WI38 (cell line): ENCODE measurements around the gene SLC34A3.

Source experiments
- H3K4me3 ChIP-seq: 2 replicates; pipeline ENCODE4 v1.5.1; 2011; ENCODE audit warnings: low read depth, mild to moderate bottlenecking, control low read depth, low read length
- TF ChIP-seq, protein P1 (sequence below): IDR thresholded peaks from 2 replicates; pipeline ENCODE4 v1.5.1; 2012; ENCODE audit warnings: low read depth, mild to moderate bottlenecking, control low read depth, low read length

SLC34A3 gene

DNA sequence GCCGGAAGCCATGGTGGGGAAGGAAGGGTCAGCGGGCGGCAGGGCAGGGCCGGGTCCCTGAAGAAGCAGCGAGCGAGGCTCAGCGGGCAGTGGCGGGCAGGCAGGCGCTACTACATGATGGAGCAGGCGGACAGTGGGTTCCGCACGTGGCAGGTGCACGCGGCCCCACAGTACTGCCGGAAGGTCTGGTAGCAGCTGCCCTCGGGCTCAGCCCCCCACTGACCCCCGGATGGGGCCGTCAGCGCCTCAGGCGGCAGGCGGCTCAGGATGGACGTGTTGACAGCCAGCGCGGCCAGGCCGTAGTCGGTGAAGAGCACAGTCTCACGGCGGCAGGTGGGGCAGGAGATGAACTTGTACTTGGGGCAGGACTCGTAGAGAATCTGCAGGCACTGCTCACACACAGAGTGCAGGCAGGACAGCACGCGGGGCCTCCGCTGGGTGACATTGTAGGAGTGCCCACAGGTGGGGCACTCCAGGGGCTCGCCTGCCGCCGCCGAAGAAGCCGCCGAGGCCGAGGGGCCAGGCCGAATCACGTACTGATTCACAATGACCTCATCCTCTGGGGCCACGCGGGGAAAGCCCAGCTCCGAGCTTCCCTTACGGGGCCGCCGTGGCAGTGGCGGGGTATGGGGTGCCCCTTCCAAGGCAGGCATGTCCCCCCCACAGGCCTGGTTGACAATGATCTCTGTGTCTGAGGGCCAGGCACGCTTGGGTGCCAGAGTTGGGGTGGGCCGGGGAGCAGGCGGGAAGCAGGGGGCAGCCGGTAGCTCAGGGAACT, 10.2 kb upstream of the SLC34A3 start:
- TF ChIP-seq, protein P1, sequence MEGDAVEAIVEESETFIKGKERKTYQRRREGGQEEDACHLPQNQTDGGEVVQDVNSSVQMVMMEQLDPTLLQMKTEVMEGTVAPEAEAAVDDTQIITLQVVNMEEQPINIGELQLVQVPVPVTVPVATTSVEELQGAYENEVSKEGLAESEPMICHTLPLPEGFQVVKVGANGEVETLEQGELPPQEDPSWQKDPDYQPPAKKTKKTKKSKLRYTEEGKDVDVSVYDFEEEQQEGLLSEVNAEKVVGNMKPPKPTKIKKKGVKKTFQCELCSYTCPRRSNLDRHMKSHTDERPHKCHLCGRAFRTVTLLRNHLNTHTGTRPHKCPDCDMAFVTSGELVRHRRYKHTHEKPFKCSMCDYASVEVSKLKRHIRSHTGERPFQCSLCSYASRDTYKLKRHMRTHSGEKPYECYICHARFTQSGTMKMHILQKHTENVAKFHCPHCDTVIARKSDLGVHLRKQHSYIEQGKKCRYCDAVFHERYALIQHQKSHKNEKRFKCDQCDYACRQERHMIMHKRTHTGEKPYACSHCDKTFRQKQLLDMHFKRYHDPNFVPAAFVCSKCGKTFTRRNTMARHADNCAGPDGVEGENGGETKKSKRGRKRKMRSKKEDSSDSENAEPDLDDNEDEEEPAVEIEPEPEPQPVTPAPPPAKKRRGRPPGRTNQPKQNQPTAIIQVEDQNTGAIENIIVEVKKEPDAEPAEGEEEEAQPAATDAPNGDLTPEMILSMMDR: no peak

DNA sequence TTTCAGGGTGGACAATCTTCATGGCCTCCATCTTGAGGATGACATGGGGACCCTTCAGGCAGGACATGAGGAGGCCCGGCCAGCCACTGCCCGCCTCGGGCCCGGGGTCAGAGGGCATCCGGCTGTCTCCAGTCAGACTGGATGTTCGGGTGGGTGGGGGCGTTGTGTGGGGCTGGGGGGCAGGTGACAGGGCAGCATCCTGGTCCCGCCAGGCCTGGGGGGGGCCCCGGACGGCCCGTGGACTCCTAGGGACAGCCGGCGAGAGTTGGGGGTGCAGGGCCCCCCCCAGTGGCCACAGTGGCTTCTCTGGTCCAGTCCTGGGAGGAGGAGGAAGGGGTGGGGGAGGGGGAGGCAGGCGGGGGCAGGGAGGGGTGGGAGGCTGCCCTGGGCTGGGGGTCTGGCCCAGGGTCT, 9.6 kb upstream of the SLC34A3 start:
- no peak overlapping the region for H3K4me3 ChIP-seq
- TF ChIP-seq, protein P1: no peak

More for the DNA sequence above, 10.2 kb upstream of the SLC34A3 start:
- no peak overlapping the region for H3K4me3 ChIP-seq

DNA sequence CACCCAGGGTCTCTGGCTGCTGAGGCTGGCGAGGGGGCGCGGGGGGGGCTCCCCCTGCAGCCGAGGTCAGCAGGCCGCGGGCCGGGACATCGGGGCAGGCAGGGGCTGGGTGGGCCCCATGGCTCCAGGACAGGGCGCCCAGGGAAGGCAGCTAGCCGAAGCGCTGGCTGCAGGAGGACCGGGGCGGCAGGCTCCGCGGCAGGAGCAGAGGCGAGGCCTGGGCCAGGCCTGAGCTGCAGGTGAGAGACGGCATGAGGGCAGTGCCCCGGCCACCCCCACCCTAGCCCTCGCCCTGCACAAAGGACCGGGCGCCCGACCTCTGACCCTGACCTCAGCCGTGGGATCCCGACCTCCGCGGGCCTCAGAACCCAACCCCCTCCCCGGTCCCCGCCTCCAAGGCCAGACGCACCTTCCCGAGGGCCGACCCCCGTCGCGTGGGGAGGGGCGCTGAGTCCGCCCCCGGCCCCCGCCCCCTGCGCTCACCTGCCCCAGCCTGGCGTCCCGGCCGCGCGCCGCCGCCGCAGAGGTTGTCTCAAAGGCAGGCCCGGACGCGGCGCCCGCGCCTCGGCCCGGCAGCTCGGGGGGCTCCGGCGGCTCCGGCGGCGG, 9.1 kb upstream of the SLC34A3 start:
- no peak overlapping the region for H3K4me3 ChIP-seq
- TF ChIP-seq, protein P1: no peak

DNA sequence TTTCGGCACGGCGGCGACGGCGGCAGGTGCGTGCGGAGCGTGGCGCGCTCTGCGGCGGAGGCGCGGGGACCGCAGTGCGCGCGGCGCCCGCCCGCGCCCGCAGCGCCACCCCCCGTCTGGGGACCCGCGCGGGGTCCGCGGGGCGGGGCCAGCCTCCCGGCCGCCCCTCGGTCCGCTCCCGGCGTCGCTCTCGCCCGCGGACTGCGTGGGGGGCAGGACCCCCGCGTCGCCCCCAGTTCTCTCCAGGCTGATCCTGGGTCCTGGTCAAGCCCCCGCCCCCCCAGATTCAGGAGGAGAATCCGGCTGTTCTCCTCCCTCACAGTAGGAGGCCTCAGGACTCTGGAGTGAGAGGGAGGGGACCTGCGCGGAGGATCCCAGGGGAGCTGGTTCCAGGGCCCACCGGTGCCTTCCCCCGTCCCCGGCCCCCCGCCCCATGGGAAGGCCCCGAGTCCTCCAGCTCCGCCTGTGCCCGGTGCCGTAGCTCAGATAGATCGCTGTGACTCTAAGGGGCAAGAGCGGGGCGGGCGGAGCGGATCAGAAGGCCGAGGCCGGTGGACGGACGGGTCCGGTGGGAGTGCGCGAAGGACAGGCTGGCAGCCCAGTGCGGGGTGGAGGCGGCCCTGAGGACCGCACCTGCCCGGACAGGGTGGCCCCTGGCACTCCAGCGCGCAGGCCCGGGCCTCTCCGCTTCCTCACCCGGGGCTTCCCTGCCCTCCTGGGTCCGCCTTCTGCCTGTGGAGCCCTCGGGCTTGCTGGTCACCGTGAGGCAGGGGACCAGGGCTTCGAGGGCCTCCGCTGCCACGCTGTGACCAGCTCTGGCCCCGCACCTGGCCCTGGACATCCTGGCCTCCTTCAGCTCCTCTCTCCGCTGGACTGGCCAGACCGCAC, 8.3 kb upstream of the SLC34A3 start, which contains the start of gene RNF208:
Gene RNF208, minus strand, starts transcription at position 51 of the 888 bp plus-strand sequence. CDS start 1,028 bp downstream, outside the sequence.
- H3K4me3 ChIP-seq: peak within 1 kb of the TSS; percentile 47
- TF ChIP-seq, protein P1: no peak

DNA sequence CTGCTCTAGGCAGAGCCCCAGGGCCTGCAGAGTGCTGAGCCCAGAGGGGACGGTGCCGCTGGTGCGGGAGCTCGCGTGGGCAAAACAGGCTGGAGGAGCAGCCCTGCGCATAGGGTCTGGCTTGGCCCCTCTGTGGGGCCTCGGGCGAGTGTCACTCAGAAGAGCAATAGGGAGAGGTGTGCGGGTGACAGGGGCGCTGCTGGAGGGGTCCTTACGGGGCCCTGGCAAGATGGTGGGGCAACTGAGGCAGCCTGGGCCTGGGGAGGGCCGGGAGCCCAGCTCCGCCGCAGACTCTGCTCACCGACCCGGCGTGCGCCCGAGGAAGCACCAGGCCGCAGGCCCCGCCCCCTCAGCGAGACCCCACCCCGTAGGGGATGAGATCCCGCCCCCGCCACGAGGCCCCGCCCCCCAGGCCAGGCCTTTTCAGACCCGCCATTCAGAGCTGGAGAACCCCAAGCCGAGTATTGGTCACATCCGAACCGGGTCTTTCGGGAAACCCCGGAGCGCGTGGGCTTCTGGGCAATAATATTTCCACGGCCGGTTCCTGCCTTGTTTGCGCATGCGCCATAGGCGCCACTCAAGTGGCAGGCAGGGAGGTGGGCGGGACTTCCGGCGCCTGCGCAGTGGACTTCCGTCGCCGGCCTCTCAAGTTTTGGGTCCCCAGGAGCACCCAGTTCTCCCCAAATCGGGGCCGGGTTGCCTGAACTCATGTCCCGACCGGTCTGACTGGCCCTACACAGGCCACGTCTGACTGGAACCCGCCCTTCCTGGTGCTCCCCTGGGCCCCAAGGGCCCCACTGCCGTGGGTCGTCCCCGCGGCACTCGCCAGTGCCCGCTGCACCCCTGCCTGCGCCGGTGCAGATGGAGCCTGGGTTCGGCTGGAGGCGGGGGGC, 7.4 kb upstream of the SLC34A3 start:
- TF ChIP-seq, protein P1: no peak

DNA sequence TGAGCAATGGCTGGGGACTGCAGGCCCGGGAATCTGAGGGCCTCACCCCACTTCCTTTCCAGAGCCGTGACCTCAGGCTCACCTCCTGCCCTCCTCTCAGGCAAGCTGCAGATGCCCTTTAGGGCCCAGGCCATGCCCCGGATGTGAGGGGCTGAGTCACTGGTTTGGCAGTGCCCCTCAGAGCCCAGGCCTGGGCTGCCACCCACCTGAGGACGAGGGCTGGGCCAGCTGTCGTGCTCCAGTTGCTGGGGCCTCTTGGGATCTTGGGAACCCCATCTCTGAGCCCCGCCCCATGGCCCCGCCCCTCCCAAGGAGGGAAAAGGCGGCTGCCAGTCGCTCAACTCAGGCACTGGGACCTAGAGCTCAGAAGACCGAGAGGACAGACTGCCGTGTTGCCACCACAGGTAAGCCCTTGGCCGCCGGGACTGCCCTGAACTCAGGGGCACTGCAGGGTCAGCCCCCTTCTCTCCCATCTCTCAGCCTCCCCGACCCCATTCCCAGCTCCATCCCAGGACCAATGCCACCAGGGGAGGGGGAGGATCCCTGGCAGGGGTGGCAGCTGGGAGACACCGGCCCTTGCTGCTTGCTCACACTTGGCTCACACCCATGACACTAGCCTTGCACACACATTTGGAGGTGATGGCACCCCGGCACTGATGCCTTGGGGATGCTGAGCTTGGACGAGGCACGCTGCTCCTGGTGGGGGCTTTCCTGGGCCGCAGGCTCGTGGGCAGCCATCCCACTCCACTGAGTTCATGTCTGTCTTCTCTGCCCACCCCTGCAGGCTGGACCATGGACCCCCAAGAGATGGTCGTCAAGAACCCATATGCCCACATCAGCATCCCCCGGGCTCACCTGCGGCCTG, 5.6 kb upstream of the SLC34A3 start, which contains the start of gene CYSRT1:
Gene CYSRT1, plus strand, starts transcription at position 345 of the 865 bp plus-strand sequence. Its CDS starts 448 bp downstream, at position 793.
- H3K4me3 ChIP-seq: peak within 1 kb of the TSS; percentile 79
- TF ChIP-seq, protein P1: no peak

More for the DNA sequence above, 7.4 kb upstream of the SLC34A3 start:
- peak overlapping the region; percentile 79 for H3K4me3 ChIP-seq
